Suprapubic skin (tissue), 4 donors: ENCODE data around the gene KRT6C.

Experiments
- CTCF ChIP-seq, 2 donors: fragments of 200-600 bp in 1 of 2; fragments of 450-650 bp in 1 of 2; sonication (generic) in 1 of 2; IDR thresholded peaks; one replicate each; pipeline ENCODE4 v1.5.1; 2016 to 2019; ENCODE audit warnings: antibody characterized with exemption in 2 of 2, mild to moderate bottlenecking in 1 of 2, moderate library complexity in 1 of 2
- POLR2A ChIP-seq, 2 donors: fragments of 450-650 bp; IDR thresholded peaks; one replicate each; pipeline ENCODE4 v1.6.1; 2017; ENCODE audit warnings: antibody characterized with exemption in 2 of 2, mild to moderate bottlenecking in 2 of 2, moderate library complexity in 2 of 2
- POLR2AphosphoS5 ChIP-seq, 3 donors: sonication (generic); formaldehyde crosslinking; IDR thresholded peaks; one replicate each; pipeline ENCODE4 v1.6.1; 2017; ENCODE audit warnings: antibody characterized with exemption in 3 of 3

GRCh38 chr12:52474212-52474611 lies 607 bp upstream of the KRT6C start:
- TF ChIP-seq POLR2A (IDR thresholded peaks at IDR 0.05), result no peak
- TF ChIP-seq CTCF (IDR thresholded peaks at IDR 0.05), result no peak
- no peak for TF ChIP-seq POLR2AphosphoS5 (IDR thresholded peaks at IDR 0.05)
